D341Med (cell line): ENCODE results near the gene UROC1.

Experiments
- DNase-seq: peaks from one replicate; pipeline ENCODE4 v3.0.0; 2012; ENCODE audit warnings: low spot score

The UROC1 gene

GRCh38 chr3:126516152-126516935, 1.2 kb downstream of the UROC1 start:
- no peak for DNase-seq

DNA sequence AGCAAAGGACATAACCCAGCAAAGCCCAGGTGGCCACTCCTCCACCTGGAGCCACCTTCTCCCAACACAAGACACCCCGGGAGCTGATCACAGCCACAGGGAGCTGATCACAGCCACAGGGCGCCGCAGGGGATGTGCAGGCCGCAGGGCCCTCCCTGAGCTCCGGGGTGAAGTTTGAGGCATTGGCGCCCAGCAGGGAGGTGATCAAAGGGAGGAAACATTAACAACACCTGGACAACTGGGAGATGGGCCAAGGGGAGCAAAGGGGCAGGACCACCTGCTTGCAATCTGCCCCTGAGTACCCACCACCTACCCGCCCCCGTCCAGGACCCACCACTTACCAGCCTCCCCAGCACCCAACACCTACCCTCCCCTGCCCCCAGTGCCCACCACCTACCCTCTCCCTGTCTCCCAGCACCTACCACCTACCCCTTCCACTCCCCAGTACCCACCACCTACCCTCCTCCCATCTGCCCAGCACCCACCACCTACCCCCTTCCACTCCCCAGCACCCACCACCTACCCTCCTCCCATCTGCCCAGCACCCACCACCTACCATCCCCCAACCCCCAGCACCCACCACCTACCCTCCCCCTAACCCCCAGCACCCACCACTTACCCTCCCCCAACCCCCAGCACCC, 2.4 kb downstream of the UROC1 start:
- DNase-seq = no peak

DNA sequence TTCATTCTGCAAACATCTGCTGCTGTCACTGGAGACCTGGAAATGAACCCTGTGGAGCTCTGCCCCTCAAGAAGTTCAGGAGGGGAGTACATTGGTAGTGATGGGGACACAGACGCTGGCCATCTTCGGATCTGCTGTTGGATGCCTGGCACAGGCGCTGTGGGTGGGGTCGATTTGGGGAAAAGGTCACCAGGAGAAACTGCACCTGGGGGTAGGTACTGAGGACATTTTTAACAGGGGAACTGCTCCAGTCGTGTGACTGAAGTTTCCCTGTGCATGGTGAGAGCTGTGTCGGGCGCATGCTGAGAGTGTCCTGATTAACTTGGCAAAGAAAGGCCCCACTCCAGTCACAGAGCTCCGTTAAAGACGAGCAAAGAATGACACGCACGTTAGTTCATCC, 3.4 kb downstream of the UROC1 start:
- no peak for DNase-seq

- no peak for DNase-seq
Observed at GRCh38 chr3:126512916-126513650, 4.5 kb downstream of the UROC1 start.

DNA sequence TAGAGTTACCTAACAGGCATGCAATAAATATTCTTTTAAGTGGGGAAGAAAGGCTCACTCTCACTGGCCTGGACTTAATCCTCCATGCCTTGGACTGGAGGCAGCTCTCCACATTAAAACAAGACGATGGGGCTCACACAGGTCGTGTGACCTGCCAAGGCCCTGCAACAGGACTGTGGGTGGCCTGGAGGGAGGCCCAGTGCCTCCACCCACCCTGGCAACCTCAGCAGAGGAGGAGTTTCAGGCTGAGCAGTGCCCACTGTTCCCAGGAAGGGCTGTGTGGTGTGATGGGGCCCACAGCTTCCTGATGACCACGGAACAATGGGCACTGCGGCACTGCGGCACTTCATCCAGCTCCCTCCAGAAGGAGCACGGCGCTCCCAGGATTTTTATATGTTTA, 5.5 kb downstream of the UROC1 start:
- no peak for DNase-seq

DNA sequence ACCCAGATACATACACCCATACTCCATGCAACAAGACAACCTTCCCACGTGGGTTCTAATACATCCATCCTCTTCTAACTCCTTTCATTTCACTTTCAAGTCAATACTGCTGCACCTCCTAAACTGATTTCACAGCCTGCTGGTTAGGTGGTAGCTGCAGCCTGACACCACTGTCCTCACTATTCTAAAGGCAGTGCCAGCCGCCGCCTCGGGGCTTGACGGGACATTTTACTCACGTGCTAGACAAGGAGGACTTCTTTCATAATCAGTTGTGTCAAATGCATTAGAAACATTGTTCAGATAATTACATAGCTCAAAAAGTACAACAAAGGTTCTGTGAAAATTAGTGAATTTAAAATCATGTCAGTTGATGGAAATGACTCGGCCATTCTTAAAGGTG, 6.3 kb downstream of the UROC1 start:
- DNase-seq = no peak

GRCh38 chr3:126510308-126510910, 7.2 kb downstream of the UROC1 start:
- DNase-seq = no peak

DNA sequence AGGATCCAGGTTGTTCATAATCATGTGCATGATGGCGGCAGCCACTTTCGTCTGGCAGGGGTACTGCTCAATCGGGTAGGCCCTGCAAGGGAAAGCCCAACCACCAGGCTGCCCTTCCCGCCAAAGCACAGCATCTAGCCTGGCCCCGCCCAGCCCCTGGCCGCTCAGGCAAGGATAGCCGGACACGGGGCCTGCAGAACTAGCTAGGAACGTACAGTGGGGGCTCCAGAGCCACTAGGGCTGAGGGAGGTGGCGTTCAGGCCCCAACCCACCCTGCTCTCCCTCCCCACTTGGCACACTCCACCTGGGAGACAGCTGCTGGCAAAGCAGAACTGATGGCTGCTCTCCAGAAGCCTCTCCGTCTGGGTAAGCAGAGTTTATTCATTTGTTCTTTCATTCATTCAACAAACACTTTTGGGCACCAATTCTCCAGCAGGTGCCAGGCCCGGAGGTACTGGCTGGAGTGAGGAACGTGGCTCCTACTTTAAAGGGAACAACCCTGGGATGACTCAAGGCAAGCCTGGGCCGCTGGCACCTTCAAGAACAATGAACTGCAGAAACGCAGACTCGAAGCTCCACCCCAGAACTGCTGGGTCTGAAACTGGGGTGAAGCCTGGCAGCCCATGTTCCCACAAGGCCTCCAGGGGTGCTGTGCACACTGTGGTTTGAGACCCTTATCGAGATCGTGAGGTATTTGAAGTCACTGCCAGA, 7.8 kb downstream of the UROC1 start:
- no peak for DNase-seq

DNA sequence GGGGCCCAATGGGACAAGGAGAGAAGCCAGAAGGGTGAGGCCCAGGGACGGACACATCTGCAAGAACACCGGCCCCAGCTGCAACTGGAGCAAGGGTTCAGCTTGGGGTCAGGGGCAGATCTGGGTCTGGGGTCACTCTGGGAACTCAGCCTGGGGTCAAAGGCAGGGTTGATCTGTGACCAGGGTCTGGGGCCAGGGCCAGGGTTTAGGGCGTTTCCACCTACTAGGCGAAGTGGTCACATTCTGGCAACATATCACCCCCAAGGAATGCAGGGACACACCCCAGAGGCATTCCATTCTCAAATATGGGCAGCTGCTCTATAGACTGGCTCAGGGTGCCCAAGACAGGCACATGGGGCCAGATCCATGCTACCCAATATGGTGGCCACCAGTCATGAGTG, 9.0 kb downstream of the UROC1 start:
- DNase-seq = no peak

GRCh38 chr3:126507886-126508285, 9.7 kb downstream of the UROC1 start:
- no peak for DNase-seq

DNA sequence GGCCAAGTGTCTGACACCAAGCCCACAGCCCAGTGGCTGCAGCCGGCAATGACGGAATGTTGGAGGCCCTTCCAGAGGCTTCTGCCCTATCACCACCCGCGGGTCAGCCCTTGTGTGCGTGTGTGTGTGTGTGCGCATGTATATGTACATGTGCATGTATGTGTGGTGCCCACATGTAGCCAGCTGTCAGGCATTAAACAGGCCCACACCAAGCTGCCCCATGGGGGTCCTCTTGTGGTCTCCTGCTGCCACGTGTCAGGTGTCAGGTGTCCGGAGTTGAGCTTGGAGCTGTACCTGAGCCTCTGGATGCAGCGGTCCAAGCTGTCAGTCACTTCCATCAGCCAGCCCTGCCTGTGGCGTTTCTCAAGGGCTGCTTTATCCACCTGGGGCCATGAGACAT, 13.9 kb downstream of the UROC1 start:
- no peak for DNase-seq

GRCh38 chr3:126502656-126503055, 14.9 kb downstream of the UROC1 start:
- DNase-seq = no peak

DNA sequence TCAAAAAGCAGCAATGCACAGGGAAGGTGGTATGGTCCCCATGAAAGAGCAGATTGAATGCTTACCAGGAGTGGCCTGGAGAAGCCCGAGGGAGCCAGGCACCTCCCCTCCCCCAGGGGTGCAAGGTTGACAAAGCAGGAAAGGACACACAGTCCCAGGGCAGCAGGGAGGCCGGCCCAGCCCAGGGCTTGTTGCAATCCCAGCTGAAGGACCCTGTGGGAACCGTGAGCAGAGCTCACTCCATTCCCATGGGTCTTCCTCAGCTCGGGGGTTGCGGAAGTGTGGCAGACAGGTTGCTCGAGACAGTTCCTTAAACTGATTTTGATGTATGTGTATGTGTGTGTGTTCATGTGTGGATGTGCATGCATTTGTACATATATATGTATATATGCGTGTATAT, 15.8 kb downstream of the UROC1 start:
- DNase-seq = no peak

DNA sequence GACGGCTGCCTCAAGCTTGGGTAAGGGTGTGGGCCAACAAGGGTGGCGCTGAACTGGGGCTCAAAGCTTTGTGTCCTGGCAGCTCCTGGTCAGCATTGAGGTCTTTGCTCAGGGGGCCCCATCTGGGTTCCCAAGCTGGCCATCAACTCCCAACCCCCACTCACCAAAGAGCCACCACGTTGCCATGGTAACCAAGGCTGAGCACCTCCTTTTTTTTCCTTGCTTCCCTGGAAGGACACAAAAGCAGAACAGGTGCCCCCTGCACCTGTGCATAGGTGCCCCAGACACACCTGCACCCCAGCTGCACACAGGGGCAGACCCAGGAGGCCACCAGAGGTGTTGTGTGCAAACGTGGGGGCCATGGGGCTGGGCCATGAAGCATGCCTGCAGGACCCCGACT, 16.5 kb downstream of the UROC1 start:
- no peak for DNase-seq

- DNase-seq = no peak
Observed at GRCh38 chr3:126500016-126500415, 17.6 kb downstream of the UROC1 start.

GRCh38 chr3:126499401-126499800, 18.2 kb downstream of the UROC1 start:
- DNase-seq = no peak

DNA sequence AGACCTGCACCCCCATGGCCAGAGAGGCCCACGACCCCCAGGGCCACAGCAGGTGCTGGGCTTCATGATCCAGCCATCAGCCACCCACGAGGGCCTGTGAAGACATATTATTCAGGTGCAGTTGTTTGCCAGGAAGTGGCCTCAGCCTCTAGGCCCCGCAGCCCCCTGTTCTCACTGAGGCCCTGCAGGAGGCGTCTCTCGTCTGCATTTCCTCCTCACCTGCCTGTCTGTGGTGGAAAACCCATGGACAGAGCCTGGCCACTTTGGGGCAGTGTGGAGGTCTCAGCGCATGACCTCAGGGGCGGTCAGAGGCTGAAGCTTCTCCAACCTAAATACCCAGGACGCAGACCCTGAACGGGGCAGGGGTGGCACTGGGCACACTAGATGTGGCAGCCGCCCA, 18.6 kb downstream of the UROC1 start:
- DNase-seq = no peak

DNA sequence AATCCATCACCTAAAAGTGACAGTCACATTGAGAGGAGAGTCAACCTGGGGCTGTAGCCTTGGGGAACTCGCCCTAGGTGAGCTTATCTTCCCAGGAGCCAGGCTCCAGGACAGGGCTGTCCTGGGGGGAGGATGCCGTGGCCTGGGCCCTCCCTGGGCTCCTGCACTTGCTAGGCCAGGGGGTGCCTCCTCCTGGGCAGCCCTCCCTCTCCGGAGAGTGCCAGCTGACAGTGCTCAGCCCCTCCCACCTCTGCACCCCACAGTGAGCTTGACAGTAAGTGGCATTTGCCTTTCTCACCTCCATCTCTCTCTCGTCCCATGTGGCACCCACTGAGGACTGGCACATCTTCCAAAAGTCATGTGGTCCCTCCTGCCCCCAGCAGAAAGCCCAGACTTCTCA, 19.1 kb downstream of the UROC1 start:
- no peak for DNase-seq

DNA sequence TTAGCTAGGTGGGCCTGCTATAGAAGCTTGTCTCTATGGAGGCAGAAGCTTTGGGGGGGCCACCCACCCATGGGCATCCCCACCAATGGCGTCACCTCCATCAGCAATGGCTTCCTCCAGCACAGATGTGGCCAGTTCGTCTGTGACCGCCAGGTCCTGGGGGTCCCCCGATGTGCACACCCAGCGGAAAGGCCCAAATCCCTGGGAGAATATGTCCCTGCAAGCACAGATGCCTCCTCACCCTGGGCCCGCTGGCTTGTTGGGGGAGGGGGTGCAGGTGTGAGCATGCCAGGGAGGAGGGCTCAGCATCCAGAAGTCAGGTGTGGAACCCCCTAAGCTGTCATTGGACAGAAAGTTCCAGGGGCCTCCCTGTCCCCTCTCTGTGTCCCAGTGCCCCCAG, 19.6 kb downstream of the UROC1 start:
- no peak for DNase-seq

DNA sequence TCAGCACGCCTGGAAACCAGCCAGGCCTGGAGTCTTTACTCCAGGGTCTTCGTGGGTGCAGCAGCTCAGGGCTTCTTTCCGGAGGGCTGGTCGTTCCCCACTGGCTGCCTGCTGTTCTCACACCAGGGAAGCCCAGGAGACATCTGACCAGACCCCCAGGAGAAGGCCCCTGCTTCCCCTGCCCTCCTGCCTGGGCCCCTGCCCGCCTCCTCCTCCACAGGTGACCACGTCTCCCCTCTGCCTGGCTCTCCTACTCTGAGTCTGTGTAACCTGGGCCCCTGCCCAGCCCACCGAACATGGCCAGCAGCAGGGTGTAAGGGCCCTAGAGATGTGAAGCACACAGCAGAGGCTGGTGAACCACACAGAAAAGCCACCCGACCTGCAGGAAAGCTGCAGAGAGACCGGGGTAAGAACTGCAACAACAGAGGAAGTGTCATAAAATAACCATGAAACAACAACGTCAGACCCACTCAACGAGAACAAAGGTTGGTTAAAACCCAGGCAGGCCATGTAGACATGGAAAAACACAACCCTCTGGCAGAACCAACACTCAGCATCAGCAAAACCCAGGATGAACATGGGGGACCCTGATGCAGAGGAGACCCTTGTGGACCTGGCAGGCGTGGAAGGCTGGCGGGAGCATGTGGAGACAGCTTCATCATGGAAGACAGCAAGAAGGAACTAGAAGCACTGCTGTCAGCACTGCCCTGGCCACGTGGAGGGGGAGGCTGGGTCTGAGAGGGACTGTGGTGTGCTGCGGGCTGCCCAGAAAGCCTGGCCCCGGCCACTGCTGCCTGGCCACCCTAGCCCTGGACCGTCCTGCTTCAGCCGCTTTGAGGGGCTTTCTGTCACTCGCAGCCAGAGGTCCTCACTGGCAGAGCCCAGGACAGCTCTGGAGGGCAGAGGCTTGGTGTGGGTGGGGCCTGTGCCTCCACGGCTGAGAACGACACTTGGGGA, 20.4 kb downstream of the UROC1 start:
- no peak for DNase-seq

GRCh38 chr3:126495786-126496185, 21.8 kb downstream of the UROC1 start:
- no peak for DNase-seq
